K562 (cell line): Measurements from ENCODE around the gene SLC15A3.

ENCODE experiments used
- ARNT ChIP-seq, 2 experiments: fragments of 450-650 bp; IDR thresholded peaks; 2 replicates each; pipeline ENCODE4 v1.6.1; 2016; ENCODE audit warnings: mild to moderate bottlenecking in 1 of 2
- EZH2 ChIP-seq: IDR thresholded peaks from 2 replicates; pipeline ENCODE4 v1.6.1; 2012; ENCODE audit warnings: low read depth, mild to moderate bottlenecking, inconsistent platforms, low read length, borderline replicate concordance
- GABPB1 ChIP-seq: sonication (generic); formaldehyde crosslinking; IDR thresholded peaks from 2 replicates; pipeline ENCODE4 v1.8.0; 2022; ENCODE audit warnings: mild to moderate bottlenecking, missing genetic modification reagents
- POLR2AphosphoS5 ChIP-seq: IDR thresholded peaks from 2 replicates; pipeline ENCODE4 v1.6.1; 2011; ENCODE audit warnings: mild to moderate bottlenecking, low read depth, low read length, moderate library complexity; ENCODE audit not compliant: control insufficient read depth, insufficient read depth
- RAD21 ChIP-seq, 2 experiments: fragments of 250-450 bp in 1 of 2; fragments of 450-650 bp in 1 of 2; sonication (Bioruptor Pico) in 1 of 2; formaldehyde crosslinking in 1 of 2; IDR thresholded peaks in 1 of 2; conservative IDR thresholded peaks in 1 of 2; 2 replicates each; pipeline versions ENCODE4 v1.4.0 to v1.8.0; 2020 to 2022; ENCODE audit warnings: mild to moderate bottlenecking in 2 of 2, moderate library complexity in 1 of 2
- SAFB2 ChIP-seq: fragments of 200-400 bp; formaldehyde crosslinking; IDR thresholded peaks from 2 replicates; pipeline ENCODE4 v1.6.1; 2018; ENCODE audit warnings: borderline replicate concordance, low read length, low read depth, moderate library complexity; ENCODE audit not compliant: severe bottlenecking
- VEZF1 ChIP-seq: fragments of 200-800 bp; sonication (Bioruptor generic); IDR thresholded peaks from 2 replicates; pipeline ENCODE4 v1.6.1; 2017; ENCODE audit warnings: missing genetic modification characterization, missing compliant biosample characterization
- ZNF274 ChIP-seq: IDR thresholded peaks from 2 replicates; pipeline ENCODE4 v1.6.1; 2011; ENCODE audit warnings: low read depth, mild to moderate bottlenecking, low read length, moderate library complexity, borderline replicate concordance

GRCh38 chr11:60954421-60954820 is 2.4 kb upstream of the SLC15A3 start:
- TF ChIP-seq ARNT (IDR thresholded peaks at IDR 0.05), result no peak
- no peak for TF ChIP-seq GABPB1 (CRISPR knock-in tag)
- no peak for TF ChIP-seq RAD21 (CRISPR knock-in tag; conservative IDR thresholded peaks at IDR 0.05 in 1 of 2, IDR thresholded peaks at IDR 0.05 in 1 of 2)
- no peak for TF ChIP-seq POLR2AphosphoS5
- no peak for TF ChIP-seq VEZF1 (CRISPR knock-in tag)
- TF ChIP-seq ZNF274, result no peak
- no peak for TF ChIP-seq EZH2
- no peak for TF ChIP-seq SAFB2
